Epithelial cell of proximal tubule (primary cell): Measurements from ENCODE around the gene TTLL11. TPM values are rescaled to one million over a fixed set of nuclear protein-coding genes. Genes with fewer than 3 reads are reported as not detected.

Source experiments
- DNase-seq: peaks from one replicate; pipeline ENCODE4 v3.0.0-alpha.2; 2011; ENCODE audit warnings: low read depth
- H3K4me3 ChIP-seq: 2 replicates; pipeline ENCODE4 v1.5.1; 2011; ENCODE audit warnings: low read depth, mild to moderate bottlenecking, low read length
- total RNA-seq: library from RNA; depleted of rRNA; stranded (reverse); fragments of >200 nt; gene quantifications from 2 replicates; pipeline ENCODE4 v1.2.3, GENCODE V29; 2015
- TF ChIP-seq, protein P1 (sequence below): conservative IDR thresholded peaks from 2 replicates; pipeline ENCODE4 v1.5.1; 2012; ENCODE audit warnings: low read depth, mild to moderate bottlenecking, low read length

The TTLL11 gene
- total RNA-seq, 1 donor from 2014 or later, result 0.75 TPM

- no peak overlapping the region for H3K4me3 ChIP-seq
- no peak for DNase-seq
- TF ChIP-seq, protein P1, sequence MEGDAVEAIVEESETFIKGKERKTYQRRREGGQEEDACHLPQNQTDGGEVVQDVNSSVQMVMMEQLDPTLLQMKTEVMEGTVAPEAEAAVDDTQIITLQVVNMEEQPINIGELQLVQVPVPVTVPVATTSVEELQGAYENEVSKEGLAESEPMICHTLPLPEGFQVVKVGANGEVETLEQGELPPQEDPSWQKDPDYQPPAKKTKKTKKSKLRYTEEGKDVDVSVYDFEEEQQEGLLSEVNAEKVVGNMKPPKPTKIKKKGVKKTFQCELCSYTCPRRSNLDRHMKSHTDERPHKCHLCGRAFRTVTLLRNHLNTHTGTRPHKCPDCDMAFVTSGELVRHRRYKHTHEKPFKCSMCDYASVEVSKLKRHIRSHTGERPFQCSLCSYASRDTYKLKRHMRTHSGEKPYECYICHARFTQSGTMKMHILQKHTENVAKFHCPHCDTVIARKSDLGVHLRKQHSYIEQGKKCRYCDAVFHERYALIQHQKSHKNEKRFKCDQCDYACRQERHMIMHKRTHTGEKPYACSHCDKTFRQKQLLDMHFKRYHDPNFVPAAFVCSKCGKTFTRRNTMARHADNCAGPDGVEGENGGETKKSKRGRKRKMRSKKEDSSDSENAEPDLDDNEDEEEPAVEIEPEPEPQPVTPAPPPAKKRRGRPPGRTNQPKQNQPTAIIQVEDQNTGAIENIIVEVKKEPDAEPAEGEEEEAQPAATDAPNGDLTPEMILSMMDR, result no peak
Observed at GRCh38 chr9:121942313-121942712, 150.8 kb downstream of the TTLL11 start.

DNA sequence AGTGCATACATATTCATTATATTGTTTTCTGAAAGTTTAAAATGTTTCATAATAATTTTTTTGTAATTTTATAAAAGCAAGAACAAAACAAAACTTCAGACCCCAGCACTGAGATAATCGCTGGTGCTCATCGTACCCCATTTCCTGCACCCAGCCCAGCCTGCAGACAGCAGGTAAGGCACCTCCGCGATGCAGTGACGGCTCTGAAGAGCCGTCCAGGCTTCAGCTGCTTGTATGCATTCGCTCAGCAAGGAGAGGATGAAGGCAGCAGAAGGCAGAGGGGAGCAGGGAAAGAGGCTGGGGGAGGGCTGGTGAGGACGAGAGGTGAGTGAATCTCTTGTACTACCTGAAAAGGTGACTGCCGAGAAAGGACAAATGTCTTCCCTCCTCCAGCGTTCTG, 153.5 kb downstream of the TTLL11 start:
- DNase-seq, result no peak
- H3K4me3 ChIP-seq, result no peak overlapping the region
- TF ChIP-seq, protein P1, result no peak

DNA sequence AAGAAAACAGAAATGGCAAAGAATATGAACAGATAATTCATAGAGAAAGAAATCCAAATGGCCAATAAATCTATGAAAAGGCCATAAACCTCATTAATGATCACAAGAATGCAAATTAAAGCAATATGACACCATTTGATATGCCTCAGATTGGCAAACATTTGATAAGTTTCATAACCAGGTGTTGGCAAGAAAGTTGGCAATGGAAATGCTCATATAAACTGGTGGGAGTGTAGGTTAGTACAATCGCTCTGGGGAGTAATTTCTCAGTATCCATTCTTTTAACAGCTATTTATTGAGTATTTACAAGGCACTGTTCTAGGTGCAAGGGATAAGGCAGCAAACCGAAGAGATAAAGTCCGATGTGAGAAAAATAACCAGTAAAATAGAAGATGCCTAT, 154.5 kb downstream of the TTLL11 start:
- TF ChIP-seq, protein P1, result no peak
- no peak for DNase-seq

GRCh38 chr9:121937240-121937639, 155.9 kb downstream of the TTLL11 start:
- no peak for DNase-seq
- H3K4me3 ChIP-seq, result no peak overlapping the region
- TF ChIP-seq, protein P1, result no peak

More for the DNA sequence above, 154.5 kb downstream of the TTLL11 start:
- no peak overlapping the region for H3K4me3 ChIP-seq

- no peak for DNase-seq
- H3K4me3 ChIP-seq, result no peak overlapping the region
- TF ChIP-seq, protein P1, result no peak
Observed at GRCh38 chr9:121935739-121936138, 157.4 kb downstream of the TTLL11 start.

- DNase-seq, result no peak
- TF ChIP-seq, protein P1, result no peak
- H3K4me3 ChIP-seq, result no peak overlapping the region
Observed at GRCh38 chr9:121930956-121931355, 162.2 kb downstream of the TTLL11 start.
